K562 (cell line): ENCODE results near the gene TMEM63C. TPM values are rescaled to one million over a fixed set of nuclear protein-coding genes. Genes with fewer than 3 reads are reported as not detected.

Experiments
- ATAC-seq: fragments of 200-7000 bp; cut with Tn5 transposase; 3 replicates; pipeline ENCODE4 v1.9.1; 2020; ENCODE audit warnings: moderate library complexity
- BruUV-seq: library from RNA; stranded (reverse); fragments of 400-500 nt; replicated peaks from 2 replicates; lab custom pipeline; 2021; lab: Mats Ljungman, UMichigan
- CTCF ChIA-PET: fragments of 300-600 bp; formaldehyde crosslinking; extraction: SDS; loops from one replicate; lab custom pipeline; 2021; ENCODE audit warnings: low intra/inter-chr PET ratio; lab: Yijun Ruan, JAX
- POLR2A ChIA-PET: fragments of 300-600, 350-650 bp; sonication (Branson Sonifier 250); formaldehyde crosslinking; extraction: SDS; loops from one replicate; lab custom pipeline; 2021; ENCODE audit warnings: antibody characterized with exemption, inconsistent platforms; lab: Yijun Ruan, JAX
- DNase-seq, 4 experiments: peaks; one replicate each; pipeline versions ENCODE4 v3.0.0 to v3.0.0-alpha.2; 2011 to 2018; ENCODE audit warnings: low spot score in 3 of 4, mixed read lengths in 3 of 4; ENCODE audit errors: extremely low read depth in 1 of 4
- FAIRE-seq: peaks from 2 replicates; lab custom pipeline; 2011; peaks lifted over from hg19 to GRCh38; lab: Jason Lieb, UNC
- H2AFZ ChIP-seq: 2 replicates; pipeline ENCODE4 v1.6.0; 2011; ENCODE audit warnings: low read depth, low read length, control low read depth, inconsistent platforms
- H3K27ac ChIP-seq: fragments of 200-600 bp; 3 replicates; pipeline ENCODE4 v1.8.0; 2011; ENCODE audit warnings: low read depth, mild to moderate bottlenecking, control low read depth, inconsistent platforms, low read length, moderate library complexity, mixed read lengths; ENCODE audit errors: extremely low read depth
- H3K27me3 ChIP-seq, 2 experiments: fragments of 300-600 bp in 1 of 2; 2 replicates in 1 of 2; 3 replicates in 1 of 2; pipeline versions ENCODE4 v1.6.0 to v1.8.0; 2011; ENCODE audit warnings: inconsistent platforms in 2 of 2, low read length in 2 of 2, mild to moderate bottlenecking in 1 of 2, mixed read lengths in 1 of 2, moderate library complexity in 1 of 2; ENCODE audit not compliant: control insufficient read depth in 2 of 2, insufficient read depth in 2 of 2
- H3K36me3 ChIP-seq: fragments of 300-600 bp; 3 replicates; pipeline ENCODE4 v1.8.0; 2011; ENCODE audit warnings: mild to moderate bottlenecking, low read length, inconsistent platforms; ENCODE audit not compliant: control insufficient read depth, insufficient read depth
- H3K4me1 ChIP-seq, 2 experiments: fragments of 200-600 bp in 1 of 2; replicated peaks in 1 of 2; 2 replicates in 1 of 2; 3 replicates in 1 of 2; pipeline versions ENCODE4 v1.5.1 to v1.8.0; 2011; ENCODE audit warnings: inconsistent platforms in 2 of 2, low read length in 2 of 2, mild to moderate bottlenecking in 1 of 2, mixed read lengths in 1 of 2, moderate library complexity in 1 of 2; ENCODE audit not compliant: control insufficient read depth in 2 of 2, insufficient read depth in 2 of 2
- H3K4me2 ChIP-seq: 2 replicates; pipeline ENCODE4 v1.6.1; 2011; ENCODE audit warnings: low read length, control low read depth, inconsistent platforms, mixed read lengths; ENCODE audit not compliant: insufficient read depth
- H3K4me3 ChIP-seq: fragments of 200-600 bp; sonication (generic), shearing (Covaris generic); 2 replicates; pipeline ENCODE4 v1.5.1; 2016; ENCODE audit warnings: control low read depth, inconsistent platforms
- H3K79me2 ChIP-seq: fragments of 200-600 bp; 3 replicates; pipeline ENCODE4 v1.8.0; 2011; ENCODE audit warnings: low read length, inconsistent platforms; ENCODE audit not compliant: control insufficient read depth, insufficient read depth
- H3K9ac ChIP-seq, 2 experiments: 2 replicates each; pipeline versions ENCODE4 v1.6.0 to v1.6.1; 2011; ENCODE audit warnings: low read depth in 2 of 2, low read length in 2 of 2, control low read depth in 1 of 2, inconsistent platforms in 1 of 2, mild to moderate bottlenecking in 1 of 2, mixed read lengths in 1 of 2; ENCODE audit not compliant: insufficient read depth in 1 of 2
- H3K9me1 ChIP-seq: one replicate; pipeline ENCODE4 v1.6.0; 2011; ENCODE audit warnings: inconsistent platforms, mild to moderate bottlenecking, low read length, moderate library complexity; ENCODE audit not compliant: control insufficient read depth, insufficient read depth
- H3K9me3 ChIP-seq: replicated peaks from 2 replicates; pipeline ENCODE4 v1.5.1; 2011; ENCODE audit warnings: low read depth, low read length, inconsistent platforms; ENCODE audit not compliant: control insufficient read depth, insufficient read depth
- H4K20me1 ChIP-seq: replicated peaks from 2 replicates; pipeline ENCODE4 v1.6.1; 2011; ENCODE audit warnings: low read length, inconsistent platforms, mixed read lengths; ENCODE audit not compliant: control insufficient read depth, insufficient read depth
- EZH2 ChIP-seq: IDR thresholded peaks from 2 replicates; pipeline ENCODE4 v1.6.1; 2012; ENCODE audit warnings: low read depth, mild to moderate bottlenecking, inconsistent platforms, low read length, borderline replicate concordance
- FOS ChIP-seq: IDR thresholded peaks from 3 replicates; pipeline ENCODE4 v1.6.1; 2011; ENCODE audit not compliant: insufficient read length; ENCODE audit errors: extremely low read depth
- GTF2A2 ChIP-seq: IDR thresholded peaks from 2 replicates; pipeline ENCODE4 v1.6.1; 2016; ENCODE audit warnings: mild to moderate bottlenecking, missing genetic modification characterization, missing compliant biosample characterization
- MEF2A ChIP-seq: IDR thresholded peaks from 2 replicates; pipeline ENCODE4 v1.6.1; 2011; ENCODE audit warnings: low read depth, mild to moderate bottlenecking, low read length, moderate library complexity; ENCODE audit not compliant: control insufficient read depth
- ZKSCAN3 ChIP-seq: fragments of 250-450 bp; sonication (Bioruptor Pico); IDR thresholded peaks from 2 replicates; pipeline ENCODE4 v1.4.0; 2020
- ZNF431 ChIP-seq: sonication (generic); formaldehyde crosslinking; IDR thresholded peaks from 2 replicates; pipeline ENCODE4 v1.8.0; 2022; ENCODE audit warnings: mild to moderate bottlenecking, missing genetic modification reagents
- WGBS: fragments of 100-300 bp; shearing (Covaris generic); methylation state at CpG from one replicate; pipeline ENCODE4 v1.1.6; 2016; ENCODE audit warnings: low coverage, mixed read lengths; ENCODE audit not compliant: insufficient coverage; ENCODE audit errors: missing lambda C conversion rate; 5-methylcytosine and 5-hydroxymethylcytosine counted together
- in situ Hi-C: fragments of 300-500 bp; cut with MboI; formaldehyde crosslinking; loops from 4 replicates; pipeline ENCODE4 v1.15.0; 2018; ENCODE audit warnings: inconsistent platforms, mixed read lengths
- intact Hi-C: fragments of 100-400 bp; cut with micrococcal nuclease; formaldehyde crosslinking; loops from 2 replicates; pipeline ENCODE4 v1.14.2; 2022
- polyA plus RNA-seq, 8 experiments: library from polyadenylated mRNA; depleted of rRNA in 4 of 8; stranded (reverse) in 5 of 8; unstranded in 3 of 8; fragments of >200 nt; fragmentation: Nextera tagmentation in 2 of 8; fragmentation: Illumina TruSeq in 1 of 8; extraction: Ambion mirVana in 2 of 8; extraction: Trizol in 1 of 8; gene quantifications; 2 replicates each; pipeline versions ENCODE4 v1.2.1 to v1.2.3, GENCODE V29; 2011 to 2014; ENCODE audit warnings: inconsistent platforms in 1 of 8, missing spikeins in 1 of 8
- total RNA-seq, 7 experiments: library from RNA; depleted of rRNA in 6 of 7; stranded (reverse); fragments of >200 nt in 6 of 7; fragmentation: Illumina TruSeq in 2 of 7; extraction: Trizol in 2 of 7; gene quantifications; 2 replicates each; pipeline versions ENCODE4 v1.2.1 to v1.2.3, GENCODE V29; 2011 to 2021; ENCODE audit warnings: low replicate concordance in 1 of 7
- TF ChIP-seq, protein P1 (sequence below): fragments of 250-450 bp; sonication (Bioruptor Pico); IDR thresholded peaks from 2 replicates; pipeline ENCODE4 v1.4.0; 2020; ENCODE audit warnings: mild to moderate bottlenecking, moderate library complexity, borderline replicate concordance
- TF ChIP-seq, protein P2 (sequence below): fragments of 450-650 bp; formaldehyde crosslinking; IDR thresholded peaks from 2 replicates; pipeline ENCODE4 v1.4.0; 2022; ENCODE audit warnings: missing genetic modification characterization

TMEM63C gene
- total and polyA plus RNA-seq, 9 of the 15 experiments (the other 6 are each of a cell fraction or from before 2014, with no cell fraction given): 0.07 TPM; not detected in 8

DNA sequence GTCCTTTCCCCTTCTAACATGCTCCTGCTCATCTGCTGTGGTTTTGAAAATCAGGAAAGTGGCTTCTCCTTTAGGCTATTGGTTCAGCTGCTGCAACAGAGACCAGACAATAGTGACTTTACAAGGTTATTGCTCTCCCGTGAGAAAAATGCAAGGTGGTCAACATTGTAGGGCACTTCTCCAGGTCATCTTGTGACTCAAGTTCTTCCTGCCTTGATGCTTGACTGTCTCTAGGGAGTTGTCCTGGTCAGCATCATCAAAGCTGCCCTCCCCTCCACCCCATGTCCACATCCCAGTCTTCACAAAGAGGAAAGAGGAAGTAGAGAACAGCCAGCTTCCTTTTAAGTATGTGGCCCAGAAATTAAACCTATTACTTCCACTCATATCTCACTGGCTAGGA is 3.9 kb upstream of the TMEM63C start:
- no peaks in the 10 kb centered on the region for H3K9me3 ChIP-seq
- DNase-seq (no peak), ATAC-seq (no peak), FAIRE-seq (no peak)
- ChIA-PET POLR2A (no interaction called here), CTCF (no interaction called here)
- 0% methylated on average over 1 of the region's 1 CpG for WGBS
- peaks cover 2 to 22% of the 10 kb centered on the region in 2 experiments; a peak in 3 of 5 replicates for H3K27me3 ChIP-seq
- in situ Hi-C loops (no loop called here), intact Hi-C loops (no loop called here)
- no peaks in the 10 kb centered on the region for H3K36me3 ChIP-seq
- BruUV-seq: no TSS peak
- H3K4me2 ChIP-seq: no peak overlapping the region
- no peak overlapping the region for H3K9ac ChIP-seq
- H3K9me1 ChIP-seq: no peaks in the 10 kb centered on the region
- no peaks in the 10 kb centered on the region for H4K20me1 ChIP-seq
- H2AFZ ChIP-seq: no peak overlapping the region
- no peak overlapping the region for H3K27ac ChIP-seq
- no peaks in the 10 kb centered on the region for H3K79me2 ChIP-seq
- H3K4me1 ChIP-seq: peaks cover 0 to 13% of the 10 kb centered on the region in 2 experiments; a peak in 3 of 5 replicates
- no peak overlapping the region for H3K4me3 ChIP-seq
- TF ChIP-seq, protein P1, sequence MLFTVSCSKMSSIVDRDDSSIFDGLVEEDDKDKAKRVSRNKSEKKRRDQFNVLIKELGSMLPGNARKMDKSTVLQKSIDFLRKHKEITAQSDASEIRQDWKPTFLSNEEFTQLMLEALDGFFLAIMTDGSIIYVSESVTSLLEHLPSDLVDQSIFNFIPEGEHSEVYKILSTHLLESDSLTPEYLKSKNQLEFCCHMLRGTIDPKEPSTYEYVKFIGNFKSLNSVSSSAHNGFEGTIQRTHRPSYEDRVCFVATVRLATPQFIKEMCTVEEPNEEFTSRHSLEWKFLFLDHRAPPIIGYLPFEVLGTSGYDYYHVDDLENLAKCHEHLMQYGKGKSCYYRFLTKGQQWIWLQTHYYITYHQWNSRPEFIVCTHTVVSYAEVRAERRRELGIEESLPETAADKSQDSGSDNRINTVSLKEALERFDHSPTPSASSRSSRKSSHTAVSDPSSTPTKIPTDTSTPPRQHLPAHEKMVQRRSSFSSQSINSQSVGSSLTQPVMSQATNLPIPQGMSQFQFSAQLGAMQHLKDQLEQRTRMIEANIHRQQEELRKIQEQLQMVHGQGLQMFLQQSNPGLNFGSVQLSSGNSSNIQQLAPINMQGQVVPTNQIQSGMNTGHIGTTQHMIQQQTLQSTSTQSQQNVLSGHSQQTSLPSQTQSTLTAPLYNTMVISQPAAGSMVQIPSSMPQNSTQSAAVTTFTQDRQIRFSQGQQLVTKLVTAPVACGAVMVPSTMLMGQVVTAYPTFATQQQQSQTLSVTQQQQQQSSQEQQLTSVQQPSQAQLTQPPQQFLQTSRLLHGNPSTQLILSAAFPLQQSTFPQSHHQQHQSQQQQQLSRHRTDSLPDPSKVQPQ: no peak
- no peak for TF ChIP-seq MEF2A
- TF ChIP-seq EZH2: no peak
- no peak for TF ChIP-seq GTF2A2 (tag)
- no peak for TF ChIP-seq ZKSCAN3 (CRISPR knock-in tag)
- TF ChIP-seq ZNF431: no peak
- no peak for TF ChIP-seq FOS
- TF ChIP-seq, protein P2, sequence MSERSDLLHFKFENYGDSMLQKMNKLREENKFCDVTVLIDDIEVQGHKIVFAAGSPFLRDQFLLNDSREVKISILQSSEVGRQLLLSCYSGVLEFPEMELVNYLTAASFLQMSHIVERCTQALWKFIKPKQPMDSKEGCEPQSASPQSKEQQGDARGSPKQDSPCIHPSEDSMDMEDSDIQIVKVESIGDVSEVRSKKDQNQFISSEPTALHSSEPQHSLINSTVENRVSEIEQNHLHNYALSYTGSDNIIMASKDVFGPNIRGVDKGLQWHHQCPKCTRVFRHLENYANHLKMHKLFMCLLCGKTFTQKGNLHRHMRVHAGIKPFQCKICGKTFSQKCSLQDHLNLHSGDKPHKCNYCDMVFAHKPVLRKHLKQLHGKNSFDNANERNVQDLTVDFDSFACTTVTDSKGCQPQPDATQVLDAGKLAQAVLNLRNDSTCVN: no peak
